ENCODE measurements around the gene SLCO1B1.
A peak's percentile ranks its signal among the peaks of the same experiment; 100 is the strongest.

The SLCO1B1 gene

DNA sequence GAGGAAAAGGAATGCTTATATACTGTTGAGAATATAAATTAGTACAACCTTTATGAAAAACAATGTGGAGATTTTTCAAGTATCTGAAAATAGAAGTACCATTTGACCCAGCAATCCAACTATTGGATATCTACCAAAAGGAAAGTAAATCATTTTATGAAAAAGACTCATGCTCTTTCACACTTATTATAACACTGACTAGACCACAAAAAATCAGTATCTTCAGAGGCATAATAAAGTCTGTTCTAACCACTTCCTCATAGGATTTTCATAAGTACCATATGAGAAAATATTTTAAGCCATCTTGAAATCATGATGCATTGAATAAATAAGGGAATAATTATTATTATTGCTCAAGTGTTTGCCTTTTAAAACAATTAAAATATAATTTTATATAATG is 90.8 kb downstream of the SLCO1B1 start:
- no peak for DNase-seq (ENCODE audit: low spot score)

DNA sequence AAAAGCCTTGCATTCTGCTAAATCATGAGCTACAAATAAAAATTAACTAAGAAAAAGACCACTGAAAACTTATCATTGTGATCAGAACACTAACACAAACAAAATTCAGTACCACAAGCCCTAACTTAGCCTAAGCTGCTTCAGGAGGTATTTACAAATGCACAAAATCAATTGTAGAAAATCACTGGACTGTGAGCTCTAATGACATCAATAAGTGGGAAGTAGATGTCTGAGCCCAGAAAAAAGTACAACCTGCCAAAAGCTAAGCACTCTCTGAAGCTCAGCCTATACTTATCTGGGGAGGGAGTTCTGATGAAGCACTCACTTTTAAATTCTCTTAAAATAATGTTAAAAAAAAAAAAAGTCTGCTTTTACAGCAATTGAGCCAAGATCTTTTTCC is 92.9 kb downstream of the SLCO1B1 start:
- no peak for DNase-seq (ENCODE audit: low spot score)

GRCh38 chr12:21234395-21234794 is 103.4 kb downstream of the SLCO1B1 start:
- DNase-seq (ENCODE audit: low spot score): no peak

- no peak for DNase-seq (ENCODE audit: low spot score)
Observed at GRCh38 chr12:21239866-21240265, 108.9 kb downstream of the SLCO1B1 start.

DNA sequence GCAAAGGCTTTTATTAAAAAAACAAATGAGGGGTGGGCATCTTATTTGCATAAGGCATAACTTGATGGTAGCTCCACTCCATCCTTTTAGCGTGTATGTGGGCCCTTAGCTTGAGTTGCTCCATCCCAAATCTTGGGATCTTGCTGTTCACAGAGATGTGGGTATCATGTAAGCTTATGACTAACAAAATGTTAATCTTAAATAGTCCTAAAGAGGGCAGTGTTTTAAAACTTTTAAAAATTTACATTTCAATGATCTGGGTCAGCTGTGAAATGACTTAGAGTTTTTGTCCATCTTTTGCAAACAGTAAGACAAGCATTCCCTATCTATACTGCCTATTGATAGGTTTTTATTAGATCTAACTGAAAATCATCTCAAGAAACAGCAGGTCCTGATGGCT is 117.7 kb downstream of the SLCO1B1 start:
- peak; percentile 20 for DNase-seq (ENCODE audit: low spot score)

DNA sequence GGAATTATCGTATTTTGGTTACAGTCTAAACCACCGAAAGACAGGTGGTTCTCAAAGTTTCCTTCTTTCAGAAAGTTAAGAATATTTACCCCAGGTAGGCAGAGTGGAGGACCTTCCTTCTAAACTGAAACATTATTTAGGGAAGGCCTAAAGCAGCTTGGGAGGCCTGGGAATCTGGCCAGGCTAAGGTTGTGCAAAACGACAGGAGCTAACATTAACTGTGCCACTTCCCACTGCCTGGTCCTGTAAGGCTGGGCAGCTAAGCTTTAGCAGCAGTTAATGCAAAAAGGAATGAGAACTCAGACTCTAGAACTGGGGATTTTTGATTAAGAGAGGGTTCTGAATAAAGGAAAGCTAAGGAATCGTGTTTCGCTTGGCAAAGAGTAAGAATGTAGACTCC is 121.1 kb downstream of the SLCO1B1 start:
- no peak for DNase-seq (ENCODE audit: low spot score)

DNA sequence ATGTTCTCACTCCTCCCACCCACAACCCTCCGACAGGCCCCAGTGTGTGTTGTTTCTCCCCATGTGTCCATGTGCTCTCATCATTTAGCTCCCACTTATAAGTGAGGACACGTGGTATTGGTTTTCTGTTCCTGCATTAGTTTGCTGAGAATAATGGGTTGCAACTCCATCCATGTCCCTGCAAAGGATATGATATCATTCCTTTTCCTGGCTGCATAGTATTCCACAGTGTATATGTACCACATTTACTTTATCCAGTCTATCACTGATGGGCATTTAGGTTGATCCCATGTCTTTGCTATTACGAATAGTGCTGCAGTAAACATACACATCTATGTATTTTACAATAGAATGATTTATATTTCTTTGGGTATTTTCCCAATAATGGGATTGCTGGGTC is 126.2 kb downstream of the SLCO1B1 start:
- no peak for DNase-seq (ENCODE audit: low spot score)

DNA sequence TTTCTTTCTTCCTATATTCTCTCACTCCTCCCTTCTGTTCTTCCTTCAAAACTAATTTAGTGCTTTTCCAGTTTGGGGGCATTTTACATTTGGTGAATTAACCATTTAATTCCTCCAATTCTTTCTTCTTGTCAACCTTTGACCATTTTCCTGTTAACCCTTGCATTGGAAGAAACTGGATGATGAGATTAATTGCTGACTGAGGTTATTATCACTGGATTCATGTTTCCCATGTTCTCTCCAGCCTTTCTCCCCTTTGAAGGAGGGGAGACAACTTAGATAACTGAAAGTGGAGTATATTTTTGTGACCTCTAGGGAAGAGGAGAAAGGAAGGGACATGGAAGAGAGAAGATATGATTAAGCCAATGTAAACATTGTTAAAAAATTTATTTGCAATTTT is 133.2 kb downstream of the SLCO1B1 start:
- DNase-seq (ENCODE audit: low spot score): no peak

- DNase-seq (ENCODE audit: low spot score): no peak
Observed at GRCh38 chr12:21265932-21266331, 134.9 kb downstream of the SLCO1B1 start.

DNA sequence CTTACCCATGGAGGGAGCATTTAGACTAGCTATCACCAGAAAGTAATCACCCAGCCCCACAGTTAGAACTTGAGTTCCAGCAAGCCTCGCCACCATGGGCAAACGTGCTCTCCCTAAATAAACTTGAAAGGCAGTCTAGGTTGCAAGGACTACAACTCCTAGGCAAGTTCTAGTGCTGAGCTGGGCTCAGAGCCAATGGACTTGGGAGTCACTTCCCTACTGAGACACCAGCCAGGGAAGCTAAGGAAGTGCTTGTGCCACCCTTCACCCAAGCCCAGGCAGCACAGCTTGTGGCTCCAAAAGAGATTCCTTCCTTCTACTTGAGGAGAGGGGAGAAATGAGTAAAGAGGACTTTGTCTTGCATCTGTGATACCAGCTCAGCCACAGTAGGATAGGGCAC is 145.8 kb downstream of the SLCO1B1 start:
- no peak for DNase-seq (ENCODE audit: low spot score)

Data from GM03348 (cell line).